Skeletal muscle cell (primary cell): ENCODE data around the gene KLF6.

Source experiments
- DNase-seq: peaks from one replicate; pipeline ENCODE4 v3.0.0-alpha.2; 2010; ENCODE audit warnings: low read depth
- H3K4me3 ChIP-seq: 2 replicates; pipeline ENCODE4 v1.5.1; 2011; ENCODE audit warnings: low read depth, mild to moderate bottlenecking, control low read depth, low read length, moderate library complexity

The KLF6 gene

DNA sequence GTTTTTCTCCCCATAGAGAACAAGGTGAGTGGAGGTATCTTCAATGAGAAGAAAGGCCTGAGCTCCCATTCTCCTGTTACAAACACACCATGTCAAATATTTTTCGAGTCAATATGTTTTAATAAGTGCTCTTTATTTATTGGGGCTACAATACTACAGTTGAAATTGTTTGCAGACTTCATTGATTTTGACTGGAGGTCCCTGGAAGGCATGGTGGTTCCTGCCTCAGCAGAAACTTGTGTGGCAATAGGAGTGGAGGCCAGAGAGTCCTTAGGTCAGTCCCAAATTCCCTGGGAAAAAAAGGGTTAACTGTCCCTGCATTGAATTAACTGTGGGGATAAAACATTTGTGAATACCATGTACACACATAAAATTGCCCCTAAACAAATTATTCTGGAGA is 22.7 kb downstream of the KLF6 start:
- DNase-seq: no peak
- no peak overlapping the region for H3K4me3 ChIP-seq

DNA sequence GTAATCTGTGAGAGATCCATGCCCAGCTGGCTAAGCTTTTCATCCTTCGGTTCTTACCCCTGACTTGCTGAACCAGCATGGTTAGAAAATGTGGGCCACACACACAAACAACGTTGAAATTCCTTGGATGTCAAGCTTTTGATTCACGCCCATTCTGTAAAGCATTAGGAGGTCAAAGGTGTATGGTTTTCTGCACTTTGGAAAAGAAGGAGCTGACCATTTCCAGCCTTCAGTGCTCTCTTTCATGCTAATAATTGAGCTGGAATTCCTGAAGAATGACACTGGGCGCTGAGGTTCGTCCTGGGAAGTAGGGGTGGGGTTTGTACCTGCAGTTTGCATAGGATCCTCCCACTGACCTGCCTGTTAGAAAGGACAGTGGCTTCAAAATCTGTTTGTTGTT is 23.1 kb downstream of the KLF6 start:
- no peak for DNase-seq
- H3K4me3 ChIP-seq: no peak overlapping the region

DNA sequence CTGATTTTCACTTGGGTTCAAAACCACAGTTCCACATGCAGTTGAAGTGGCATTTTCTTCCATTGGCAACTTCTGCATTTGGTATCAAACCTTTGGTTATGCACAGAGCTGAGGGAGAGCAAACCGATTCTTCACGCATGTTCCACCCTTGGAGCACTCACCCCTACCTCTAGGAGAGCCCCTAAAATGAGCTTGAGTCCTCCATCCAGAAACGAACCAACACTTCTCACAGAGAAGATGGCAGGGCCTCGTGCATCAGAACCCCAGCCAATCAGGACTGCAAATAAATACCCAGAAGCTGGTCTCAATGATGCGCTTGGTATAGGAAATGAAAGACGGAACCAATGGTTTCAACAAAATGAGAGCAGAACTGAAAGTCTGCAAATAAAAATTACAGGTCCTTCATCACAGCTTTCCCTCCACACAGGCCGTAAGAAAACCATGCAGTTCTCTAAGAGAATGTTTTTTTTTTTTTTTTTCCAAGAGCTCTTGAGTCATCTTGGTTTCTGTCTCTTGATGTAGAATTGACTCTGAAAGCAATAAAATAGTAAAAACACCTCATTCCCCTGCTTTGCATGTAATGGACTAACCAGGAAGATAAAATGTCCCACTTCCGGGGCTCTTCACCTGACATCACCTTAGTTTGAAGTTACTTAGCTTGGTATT is 23.9 kb downstream of the KLF6 start:
- no peak for DNase-seq
- no peak overlapping the region for H3K4me3 ChIP-seq

DNA sequence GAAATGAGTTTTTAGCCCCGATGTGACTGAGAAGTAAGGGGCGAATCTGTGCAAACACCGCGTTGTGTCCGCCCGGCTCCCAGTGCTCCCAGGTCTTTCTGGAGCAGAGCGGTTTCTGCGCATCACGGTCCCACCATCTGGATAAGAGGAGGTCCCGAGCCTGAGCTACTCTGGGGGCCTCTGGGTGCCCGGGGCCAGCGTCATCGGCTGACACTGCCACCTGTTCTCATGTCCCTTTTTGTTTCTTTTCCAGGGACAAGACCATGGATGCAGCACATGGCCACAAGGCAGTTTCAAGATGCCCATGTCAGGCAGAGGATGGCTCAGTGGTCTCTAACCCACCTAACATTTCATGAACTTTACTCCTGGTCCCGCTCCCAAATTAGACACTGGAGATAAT is 24.9 kb downstream of the KLF6 start:
- H3K4me3 ChIP-seq: no peak overlapping the region
- DNase-seq: no peak

GRCh38 chr10:3759397-3759796 is 25.6 kb downstream of the KLF6 start:
- H3K4me3 ChIP-seq: no peak overlapping the region
- no peak for DNase-seq

DNA sequence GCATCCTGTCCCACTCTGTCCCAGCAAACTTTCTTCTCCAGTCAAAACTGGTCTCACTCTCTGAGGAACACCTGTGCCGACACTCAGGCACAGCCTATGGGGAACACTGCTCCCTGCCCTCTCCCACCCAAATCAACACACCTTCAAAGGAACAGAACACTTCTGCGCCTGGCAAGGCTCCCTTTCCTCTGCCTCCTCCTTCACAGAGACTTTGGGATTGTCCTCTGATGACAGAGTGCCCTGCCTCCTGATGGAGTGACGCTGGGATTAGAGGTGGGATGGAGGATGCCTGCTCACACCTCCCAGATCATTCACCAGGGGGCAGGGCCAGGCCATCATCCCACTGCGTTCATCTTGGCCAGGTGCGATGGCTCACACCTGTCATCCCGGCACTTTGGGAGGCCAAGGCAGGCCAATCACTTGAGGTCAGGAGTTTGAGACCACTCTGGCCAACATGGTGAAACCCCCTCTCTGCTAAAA is 26.5 kb downstream of the KLF6 start:
- DNase-seq: no peak
- H3K4me3 ChIP-seq: no peak overlapping the region

- DNase-seq: no peak
- no peak overlapping the region for H3K4me3 ChIP-seq
Observed at GRCh38 chr10:3757638-3758490, 27.1 kb downstream of the KLF6 start.

GRCh38 chr10:3757250-3757637 is 27.8 kb downstream of the KLF6 start:
- DNase-seq: no peak
- H3K4me3 ChIP-seq: no peak overlapping the region

DNA sequence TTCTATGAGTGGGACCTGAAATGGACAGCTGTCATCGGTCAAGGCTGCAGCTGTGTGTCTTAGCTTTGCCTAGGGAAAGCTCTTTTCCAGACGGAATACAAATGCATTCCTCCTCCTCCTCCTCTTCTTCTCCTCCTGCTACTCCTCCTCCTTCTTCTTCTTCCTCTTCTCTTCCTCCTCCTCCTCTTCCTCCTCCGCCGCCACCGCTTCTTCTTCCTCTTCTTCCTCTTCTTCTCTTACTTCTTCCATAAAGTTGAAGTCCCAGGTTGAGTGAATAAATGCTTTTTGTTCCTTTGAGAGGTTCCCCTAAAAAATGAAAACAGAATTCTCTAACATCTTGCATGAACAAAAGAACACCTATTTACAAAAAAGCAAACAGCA is 28.7 kb downstream of the KLF6 start:
- H3K4me3 ChIP-seq: no peak overlapping the region
- DNase-seq: no peak

DNA sequence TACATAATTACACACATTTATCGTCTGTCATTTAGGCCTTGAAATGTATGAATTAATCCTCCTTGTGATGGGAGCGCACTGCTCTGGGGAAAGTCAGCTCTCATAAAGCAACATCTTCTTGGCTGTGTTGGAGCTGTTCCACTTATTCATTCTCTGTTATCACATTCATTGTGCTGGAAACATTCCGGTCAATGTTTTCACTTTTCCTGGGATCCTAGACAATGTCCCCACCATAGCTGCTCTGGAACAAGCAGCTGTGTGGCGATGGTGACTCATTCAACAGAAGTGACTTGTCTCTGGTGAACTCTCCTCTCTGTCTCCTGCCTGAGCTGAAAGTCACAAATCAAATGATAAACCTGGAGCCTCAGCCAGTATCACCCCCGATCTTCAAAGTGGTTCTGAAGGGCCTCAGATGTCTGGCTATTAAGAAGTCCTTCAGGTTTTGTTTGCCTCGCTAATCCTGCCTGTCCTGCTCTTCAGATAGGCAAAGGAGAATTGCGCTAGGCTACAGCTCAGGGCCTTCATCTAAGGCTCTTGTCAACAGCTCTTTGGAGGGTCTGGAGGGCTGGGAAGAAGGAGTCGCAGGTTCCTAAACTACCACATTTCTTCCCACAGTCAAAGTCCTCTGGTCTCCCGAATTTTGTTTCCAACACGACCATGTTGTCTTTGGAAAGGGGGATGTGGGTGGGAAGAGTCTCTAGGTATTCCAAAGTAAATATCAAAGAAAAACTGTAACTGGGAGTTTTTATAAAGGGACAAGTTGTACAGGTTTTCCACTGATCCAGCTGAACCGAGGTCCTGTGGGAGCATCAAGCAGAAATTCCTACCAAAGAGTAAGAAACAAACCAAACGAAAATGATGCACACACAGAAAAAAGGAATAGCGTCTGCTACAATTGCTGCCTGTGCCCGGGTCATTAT is 29.3 kb downstream of the KLF6 start:
- H3K4me3 ChIP-seq: no peak overlapping the region
- DNase-seq: no peak

DNA sequence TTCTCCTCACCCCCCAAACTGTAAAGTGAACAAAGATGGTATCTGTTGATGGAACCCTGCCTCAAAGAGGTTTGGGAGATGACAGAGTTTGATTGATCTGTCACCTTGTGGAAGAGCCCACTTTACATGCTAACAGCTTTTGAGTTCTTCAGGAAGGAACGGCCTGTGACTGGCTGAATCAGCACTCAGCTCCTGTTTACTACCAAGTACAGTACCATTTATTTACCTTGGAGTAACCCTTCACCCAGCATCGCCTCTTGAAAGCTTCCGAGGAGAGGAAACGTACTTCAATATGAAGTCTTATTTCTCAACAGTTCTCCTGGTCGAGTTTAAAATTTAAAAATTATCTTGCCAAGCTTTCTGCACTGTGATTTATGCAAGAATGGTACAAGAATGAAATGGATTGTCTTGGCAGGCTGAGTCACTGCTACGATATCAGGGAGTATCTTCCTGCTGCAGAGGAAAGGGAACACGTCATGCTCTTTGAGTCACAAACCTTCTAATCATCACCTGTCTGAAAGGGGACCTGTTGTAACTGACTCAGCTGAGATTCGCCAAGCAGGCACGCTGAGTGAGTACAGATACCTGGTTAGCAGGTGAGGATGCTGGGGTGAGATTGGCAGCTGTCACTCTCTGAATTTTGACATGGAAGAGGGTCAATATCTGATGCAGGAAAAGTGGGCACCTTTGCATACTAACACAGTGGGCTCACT is 30.1 kb downstream of the KLF6 start:
- H3K4me3 ChIP-seq: no peak overlapping the region
- DNase-seq: peak; percentile 90

DNA sequence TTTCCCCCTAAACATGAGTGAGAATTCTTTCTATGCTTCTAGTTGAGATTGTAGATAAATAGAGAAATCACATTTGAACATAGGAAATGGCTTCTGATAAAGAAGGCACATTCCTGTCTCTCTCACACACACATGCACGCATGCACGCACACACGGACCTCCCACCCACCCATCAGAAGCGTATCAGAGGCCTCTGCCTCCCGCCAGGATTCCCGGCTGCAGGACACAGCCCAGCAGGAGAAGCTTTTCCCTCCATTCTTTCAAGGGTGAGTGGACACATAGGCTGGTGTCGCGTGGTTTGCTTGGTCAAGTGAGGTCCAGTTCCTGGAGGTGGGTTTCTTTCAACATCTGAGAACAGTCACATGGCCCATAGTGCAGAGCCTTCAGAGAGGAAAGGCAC is 34.2 kb downstream of the KLF6 start:
- H3K4me3 ChIP-seq: no peak overlapping the region
- no peak for DNase-seq

DNA sequence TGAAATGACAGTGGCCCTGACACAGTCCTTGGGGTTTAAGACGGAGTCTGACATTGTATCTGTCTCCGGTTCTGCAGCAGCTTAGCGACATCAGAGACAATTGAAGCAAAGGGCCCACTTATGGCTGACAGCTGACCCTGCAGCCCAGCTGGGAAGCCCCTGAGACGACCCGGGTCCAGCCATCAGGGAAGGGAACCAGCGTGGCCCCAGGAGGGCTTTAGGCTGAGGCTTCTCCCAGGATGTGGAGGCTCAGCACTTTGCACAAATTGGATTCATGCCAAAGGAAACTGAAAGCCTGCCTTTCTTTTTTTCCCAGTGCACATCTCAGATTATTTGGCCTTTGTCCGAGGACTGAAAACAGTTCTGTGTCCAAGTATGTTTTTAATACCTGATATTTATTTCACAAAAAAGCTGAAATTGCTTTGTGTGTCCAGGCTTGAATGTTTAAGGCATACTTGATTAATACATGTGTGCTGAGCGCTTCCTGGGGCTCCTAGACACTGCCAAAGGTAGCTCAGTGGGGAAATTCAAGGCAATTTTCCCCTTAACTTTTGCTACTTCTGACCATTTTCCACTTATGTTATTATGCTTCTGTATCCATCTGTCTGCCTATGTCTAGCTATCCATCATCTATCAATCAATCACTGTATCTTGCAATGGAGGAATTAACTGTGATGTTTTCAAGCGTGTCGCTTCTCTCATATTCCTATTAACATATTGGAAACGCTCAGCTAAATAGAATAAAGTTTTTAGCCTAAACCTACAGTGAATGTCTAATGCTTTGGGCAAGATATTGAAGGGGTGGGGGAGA is 34.8 kb downstream of the KLF6 start:
- H3K4me3 ChIP-seq: peak overlapping the region; percentile 15
- DNase-seq: no peak

DNA sequence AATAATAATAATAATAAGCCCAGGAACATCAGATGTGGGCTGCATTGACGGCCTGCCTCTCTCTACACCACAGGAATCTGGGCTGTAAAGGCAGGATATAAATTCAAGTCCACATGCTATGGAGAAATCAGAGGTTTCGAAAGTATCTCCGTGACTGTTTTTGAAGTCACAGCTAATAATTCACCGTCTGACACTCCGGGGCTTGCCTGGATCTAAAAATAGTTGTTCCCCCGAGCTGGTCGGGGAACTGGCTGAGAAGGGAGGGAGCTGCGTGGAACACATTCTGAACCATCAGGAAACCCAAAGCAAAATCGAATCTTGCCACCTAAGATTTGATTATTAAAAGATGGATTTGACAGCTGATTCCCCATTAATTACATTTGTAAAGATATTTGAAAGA is 35.4 kb downstream of the KLF6 start:
- DNase-seq: peak; percentile 86
- peak overlapping the region; percentile 15 for H3K4me3 ChIP-seq

GRCh38 chr10:3749011-3749410 is 36.0 kb downstream of the KLF6 start:
- no peak overlapping the region for H3K4me3 ChIP-seq
- no peak for DNase-seq

DNA sequence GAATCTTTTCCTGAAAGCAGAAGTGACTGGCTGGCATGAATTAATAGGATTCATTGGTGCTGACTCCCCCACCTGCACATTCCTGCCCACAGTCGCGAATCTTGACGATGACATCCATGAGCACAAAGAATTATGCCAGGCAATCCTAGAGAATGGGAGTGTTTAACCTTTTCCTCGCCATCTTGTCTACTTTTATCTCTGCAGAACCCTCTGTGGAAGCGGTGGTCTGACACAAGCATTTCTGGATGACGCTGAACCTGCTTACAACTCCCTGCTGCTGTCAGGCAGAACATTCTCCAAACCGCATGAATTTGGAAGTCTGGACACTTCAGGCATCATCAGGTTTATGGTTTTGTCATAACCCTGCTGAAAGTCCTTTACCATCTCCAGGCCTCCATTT is 36.5 kb downstream of the KLF6 start:
- no peak overlapping the region for H3K4me3 ChIP-seq
- DNase-seq: no peak

DNA sequence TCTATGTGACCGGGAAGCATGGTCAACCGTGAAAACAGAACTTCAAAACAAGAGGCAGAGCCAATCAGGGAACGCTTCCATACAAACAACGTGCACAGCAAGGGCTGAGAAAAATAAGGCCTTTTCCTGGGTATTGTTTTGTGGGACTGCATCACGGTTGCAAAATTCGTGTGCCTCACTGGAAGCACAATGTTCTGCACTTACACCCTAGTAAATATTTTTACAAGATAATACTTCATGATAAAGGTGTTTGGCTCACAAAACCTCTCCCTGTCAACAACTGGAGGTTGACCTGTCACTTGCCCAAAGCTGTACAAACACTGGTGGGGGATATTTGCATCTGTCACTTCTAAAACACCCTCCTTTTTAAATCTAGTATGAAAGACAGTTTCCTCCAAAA is 37.0 kb downstream of the KLF6 start:
- no peak overlapping the region for H3K4me3 ChIP-seq
- DNase-seq: no peak

GRCh38 chr10:3747248-3747960 is 37.6 kb downstream of the KLF6 start:
- H3K4me3 ChIP-seq: no peak overlapping the region
- DNase-seq: no peak
